A673 (cell line): ENCODE data around the gene FBXW5.

Experiments
- EZH2 ChIP-seq: fragments of 200-600 bp; sonication (generic); IDR thresholded peaks from 2 replicates; pipeline ENCODE4 v1.6.1; 2017; ENCODE audit warnings: borderline replicate concordance, low read depth, mild to moderate bottlenecking, mixed read lengths, antibody characterized with exemption, low read length; ENCODE audit not compliant: poor library complexity, severe bottlenecking
- TF ChIP-seq, protein P1 (sequence below): fragments of 300-800, 200-600 bp; sonication (generic); conservative IDR thresholded peaks from 2 replicates; pipeline ENCODE4 v1.5.1; 2017; ENCODE audit warnings: low read depth, mild to moderate bottlenecking, antibody characterized with exemption, low read length, moderate library complexity, mixed read lengths

DNA sequence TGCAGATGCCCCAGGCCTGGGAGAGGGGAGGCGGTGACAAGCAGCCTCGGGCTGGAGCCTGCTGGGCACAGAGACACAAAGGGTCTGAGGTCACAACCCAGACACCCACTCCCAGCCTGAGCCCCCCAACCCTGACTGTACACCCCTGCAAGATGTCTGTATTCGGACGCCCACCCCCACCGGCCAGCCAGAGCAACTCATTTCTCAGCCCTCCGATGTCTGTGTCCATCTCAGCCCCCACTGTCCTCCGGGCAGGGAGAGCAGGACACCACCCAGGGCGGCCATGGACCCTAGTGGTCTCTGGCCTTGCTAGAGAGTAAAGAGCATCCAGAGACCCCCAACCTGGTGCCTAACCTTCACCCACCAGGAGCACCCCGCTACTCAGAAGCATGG is 11.4 kb upstream of the FBXW5 start:
- TF ChIP-seq, protein P1, sequence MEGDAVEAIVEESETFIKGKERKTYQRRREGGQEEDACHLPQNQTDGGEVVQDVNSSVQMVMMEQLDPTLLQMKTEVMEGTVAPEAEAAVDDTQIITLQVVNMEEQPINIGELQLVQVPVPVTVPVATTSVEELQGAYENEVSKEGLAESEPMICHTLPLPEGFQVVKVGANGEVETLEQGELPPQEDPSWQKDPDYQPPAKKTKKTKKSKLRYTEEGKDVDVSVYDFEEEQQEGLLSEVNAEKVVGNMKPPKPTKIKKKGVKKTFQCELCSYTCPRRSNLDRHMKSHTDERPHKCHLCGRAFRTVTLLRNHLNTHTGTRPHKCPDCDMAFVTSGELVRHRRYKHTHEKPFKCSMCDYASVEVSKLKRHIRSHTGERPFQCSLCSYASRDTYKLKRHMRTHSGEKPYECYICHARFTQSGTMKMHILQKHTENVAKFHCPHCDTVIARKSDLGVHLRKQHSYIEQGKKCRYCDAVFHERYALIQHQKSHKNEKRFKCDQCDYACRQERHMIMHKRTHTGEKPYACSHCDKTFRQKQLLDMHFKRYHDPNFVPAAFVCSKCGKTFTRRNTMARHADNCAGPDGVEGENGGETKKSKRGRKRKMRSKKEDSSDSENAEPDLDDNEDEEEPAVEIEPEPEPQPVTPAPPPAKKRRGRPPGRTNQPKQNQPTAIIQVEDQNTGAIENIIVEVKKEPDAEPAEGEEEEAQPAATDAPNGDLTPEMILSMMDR = no peak
- no peak for TF ChIP-seq EZH2
